Left colon (tissue), 2 donors: ENCODE results near the gene TRIM25. TPM values are rescaled to one million over a fixed set of nuclear protein-coding genes. Genes with fewer than 3 reads are reported as not detected.

Experiments
- ATAC-seq: fragments of 200-7000 bp; cut with Tn5 transposase; one replicate; pipeline ENCODE4 v1.9.1; 2020; ENCODE audit warnings: mild to moderate bottlenecking, moderate library complexity
- DNase-seq, 2 donors: peaks; one replicate each; pipeline ENCODE4 v3.0.0-alpha.2; 2020
- intact Hi-C, 2 donors: fragments of 100-400 bp; cut with DNase I in 1 of 2; cut with micrococcal nuclease in 1 of 2; formaldehyde crosslinking; loops; one replicate each; pipeline versions ENCODE4 v1.11.2 to v1.14.0; 2022; cut with DNase I, micrococcal nuclease
- total RNA-seq, 2 donors: library from RNA; stranded (reverse); fragmentation: NEBNext Ultra II Directional; extraction: Animal tissue kit (Norgen Biotek cat#: 25700); gene quantifications; one replicate each; pipeline ENCODE4 v1.2.1, GENCODE V29; 2021
- donor health status: DM: no; HTN: no; CAD: no.
- donor health status: DM: yes; HTN: yes; CAD: no.

The TRIM25 gene
- total RNA-seq, 2 donors from 2014 or later = 101 to 103 TPM

GRCh38 chr17:56903560-56903959 lies 10.3 kb downstream of the TRIM25 start:
- intact Hi-C loops = no loop called here
- ATAC-seq = no peak
- no peak for DNase-seq

GRCh38 chr17:56902348-56902747 lies 11.5 kb downstream of the TRIM25 start:
- intact Hi-C loops = no loop called here
- ATAC-seq = no peak
- no peak for DNase-seq

GRCh38 chr17:56899403-56899802 lies 14.4 kb downstream of the TRIM25 start:
- DNase-seq (no peak), ATAC-seq (no peak)
- intact Hi-C loops = loop anchor here in 1 of 2 donors (5.0 kb wide), 1 partner anchor 43 kb away; no protein-coding TSS in a partner anchor

GRCh38 chr17:56898874-56899273 lies 15.0 kb downstream of the TRIM25 start:
- peak in 1 of 2 donors; percentile 31 for DNase-seq
- intact Hi-C loops = loop anchor here in 1 of 2 donors (5.0 kb wide), 1 partner anchor 43 kb away; no protein-coding TSS in a partner anchor
- peak; percentile 35 for ATAC-seq

GRCh38 chr17:56897646-56898424 lies 16.0 kb downstream of the TRIM25 start:
- intact Hi-C loops = loop anchor here in 1 of 2 donors (5.0 kb wide), 1 partner anchor 44 kb away; no protein-coding TSS in a partner anchor
- ATAC-seq (peak; percentile 81), DNase-seq (no peak)

GRCh38 chr17:56896968-56897359 lies 16.9 kb downstream of the TRIM25 start:
- peak; percentile 77 for ATAC-seq
- intact Hi-C loops = loop anchor here in 1 of 2 donors (5.0 kb wide), 1 partner anchor 45 kb away; no protein-coding TSS in a partner anchor

GRCh38 chr17:56896217-56896967 lies 17.5 kb downstream of the TRIM25 start:
- DNase-seq (no peak), ATAC-seq (no peak)
- intact Hi-C loops = loop anchor here in 1 of 2 donors (5.0 kb wide), 1 partner anchor 46 kb away; no protein-coding TSS in a partner anchor

More at GRCh38 chr17:56896968-56897359, 16.9 kb downstream of the TRIM25 start:
- DNase-seq = peak; percentile 58 to 66

- ATAC-seq (no peak), DNase-seq (no peak)
- intact Hi-C loops = loop anchor here in 1 of 2 donors (5.0 kb wide), 1 partner anchor 47 kb away; no protein-coding TSS in a partner anchor
Observed at GRCh38 chr17:56894859-56895455, 18.9 kb downstream of the TRIM25 start.

GRCh38 chr17:56893503-56893902 lies 20.3 kb downstream of the TRIM25 start:
- intact Hi-C loops = no loop called here
- ATAC-seq (no peak), DNase-seq (no peak)

- ATAC-seq (no peak), DNase-seq (no peak)
- intact Hi-C loops = no loop called here
Observed at GRCh38 chr17:56892333-56892732, 21.5 kb downstream of the TRIM25 start.

- DNase-seq = peak in 1 of 2 donors; percentile 44
- intact Hi-C loops = no loop called here
- no peak for ATAC-seq
Observed at GRCh38 chr17:56891751-56892150, 22.1 kb downstream of the TRIM25 start.

- no peak for DNase-seq
- intact Hi-C loops = no loop called here
- no peak for ATAC-seq
Observed at GRCh38 chr17:56890906-56891674, 22.8 kb downstream of the TRIM25 start.

GRCh38 chr17:56890390-56890789 lies 23.5 kb downstream of the TRIM25 start:
- intact Hi-C loops = no loop called here
- ATAC-seq (no peak), DNase-seq (no peak)

- DNase-seq (no peak), ATAC-seq (peak; percentile 49)
- intact Hi-C loops = no loop called here
Observed at GRCh38 chr17:56887552-56888467, 26.0 kb downstream of the TRIM25 start.

GRCh38 chr17:56887105-56887504 lies 26.7 kb downstream of the TRIM25 start:
- DNase-seq (no peak), ATAC-seq (no peak)
- intact Hi-C loops = no loop called here

GRCh38 chr17:56886288-56886731 lies 27.5 kb downstream of the TRIM25 start:
- DNase-seq (peak; percentile 57 to 79), ATAC-seq (peak; percentile 84)
- intact Hi-C loops = no loop called here

GRCh38 chr17:56885312-56885657 lies 28.6 kb downstream of the TRIM25 start:
- ATAC-seq (no peak), DNase-seq (no peak)
- intact Hi-C loops = no loop called here
